ENCODE data around the gene TRPM2.
A peak's percentile ranks its signal among the peaks of the same experiment; 100 is the strongest.

Gene TRPM2

DNA sequence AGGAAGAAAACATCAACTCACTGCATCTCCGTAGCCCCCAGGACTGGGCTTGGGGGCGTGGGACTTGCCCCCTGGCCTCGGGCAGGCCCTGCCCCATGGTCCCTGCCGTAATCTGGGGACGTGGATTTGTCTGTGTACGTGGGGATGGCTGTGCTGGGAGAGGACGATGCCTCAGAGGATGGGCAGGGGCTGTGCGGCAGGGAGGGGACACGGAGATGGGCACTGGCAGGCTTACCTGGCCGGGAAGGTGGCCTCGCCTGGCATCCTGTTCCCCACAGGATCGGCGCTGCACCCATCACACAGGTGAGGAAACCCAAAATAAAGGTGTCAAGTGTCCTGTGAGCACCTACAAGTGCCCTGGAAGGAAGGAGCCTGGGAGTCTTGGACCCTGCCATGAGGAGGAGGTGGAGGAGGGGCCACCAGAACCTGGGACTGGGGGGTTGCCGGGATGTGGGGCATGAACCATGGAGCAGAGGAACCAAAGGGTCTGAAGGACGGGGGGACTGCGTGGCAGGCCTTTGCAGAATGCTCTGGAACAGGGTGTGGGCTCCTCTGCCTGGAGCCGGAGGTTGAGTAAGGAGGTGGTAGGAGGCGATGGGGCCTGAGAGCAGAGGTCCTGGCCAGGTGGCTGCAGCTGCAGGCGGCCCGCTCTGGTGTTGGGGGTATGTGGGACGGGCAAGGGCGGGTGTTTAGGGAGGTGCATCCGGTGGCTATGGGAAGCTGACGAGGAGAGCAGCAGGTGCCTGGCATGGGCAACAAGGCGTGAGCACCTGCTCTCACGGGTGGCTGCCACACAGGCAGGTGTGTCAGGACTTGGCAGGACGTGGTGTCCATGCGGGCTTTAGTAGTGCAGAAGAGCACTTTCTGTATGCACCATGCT is 74.1 kb downstream of the TRPM2 start:
- no peak overlapping the region for H3K27ac Mint-ChIP-seq (ENCODE audit: low read depth)

DNA sequence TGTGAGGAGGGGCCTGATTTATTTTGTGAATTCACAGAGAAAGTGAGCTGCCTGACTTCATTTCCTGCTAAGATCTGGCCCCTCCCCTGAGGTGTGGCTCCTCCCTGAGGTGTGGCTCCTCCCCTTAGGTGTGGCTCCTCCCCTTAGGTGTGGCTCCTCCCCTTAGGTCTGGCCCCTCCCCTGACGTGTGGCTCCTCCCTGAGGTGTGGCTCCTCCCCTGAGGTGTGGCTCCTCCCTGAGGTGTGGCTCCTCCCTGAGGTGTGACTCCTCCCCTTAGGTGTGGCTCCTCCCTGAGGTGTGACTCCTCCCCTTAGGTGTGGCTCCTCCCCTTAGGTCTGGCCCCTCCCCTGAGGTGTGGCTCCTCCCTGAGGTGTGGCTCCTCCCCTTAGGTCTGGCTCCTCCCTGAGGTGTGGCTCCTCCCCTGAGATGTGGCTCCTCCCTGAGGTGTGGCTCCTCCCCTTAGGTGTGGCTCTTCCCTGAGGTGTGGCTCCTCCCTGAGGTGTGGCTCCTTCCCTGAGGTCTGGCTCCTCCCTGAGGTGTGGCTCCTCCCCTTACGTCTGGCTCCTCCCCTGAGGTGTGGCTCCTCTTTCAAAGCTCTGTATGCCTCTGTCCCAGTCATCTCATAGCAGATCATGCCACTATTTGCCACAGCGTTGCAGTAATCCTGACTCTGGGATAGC is 75.0 kb downstream of the TRPM2 start:
- Mint-ChIP-seq H3K27ac (ENCODE audit: low read depth) (no peak overlapping the region), H3K9me3 (peaks cover 20% of the 10 kb centered on the region)

More for the DNA sequence above, 74.1 kb downstream of the TRPM2 start:
- DNase-seq (ENCODE audit: low spot score in 2 of 2), result no peak
- Mint-ChIP-seq H3K27me3 (no peaks in the 10 kb centered on the region), H3K36me3 (ENCODE audit: insufficient read depth) (peaks cover 2% of the 10 kb centered on the region), H3K9me3 (peaks cover 20% of the 10 kb centered on the region), H3K4me1 (no peaks in the 10 kb centered on the region), H3K4me3 (no peak overlapping the region)
- ATAC-seq (replicated peaks; ENCODE audit: extremely low read depth, poor library complexity, severe bottlenecking), result no peak

DNA sequence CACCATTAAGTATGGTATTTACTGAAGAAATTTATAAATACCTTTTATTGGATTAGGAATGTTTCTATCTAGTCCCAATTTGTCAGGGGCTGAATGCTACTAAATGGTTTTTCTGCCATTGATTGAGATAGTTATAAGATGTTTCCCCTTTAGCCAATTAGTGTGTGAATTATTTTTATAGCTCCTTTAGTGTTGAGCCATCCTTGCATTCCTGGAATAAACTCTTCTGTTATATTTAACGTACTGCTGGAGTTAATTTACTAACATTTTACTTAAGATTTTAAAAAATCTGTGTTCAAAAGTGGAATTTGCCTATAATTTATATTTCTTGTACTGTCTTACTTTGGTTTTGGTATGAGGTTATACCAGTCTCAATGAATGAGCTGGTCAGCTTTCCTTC is 76.5 kb downstream of the TRPM2 start:
- no peaks in the 10 kb centered on the region for H3K27me3 Mint-ChIP-seq
- H3K36me3 Mint-ChIP-seq (ENCODE audit: insufficient read depth), result peaks cover 2% of the 10 kb centered on the region
- ATAC-seq (replicated peaks; ENCODE audit: extremely low read depth, poor library complexity, severe bottlenecking), result no peak
- H3K27ac Mint-ChIP-seq (ENCODE audit: low read depth), result no peak overlapping the region
- DNase-seq (ENCODE audit: low spot score in 2 of 2), result no peak
- H3K4me3 Mint-ChIP-seq, result no peak overlapping the region
- no peaks in the 10 kb centered on the region for H3K4me1 Mint-ChIP-seq
- peaks cover 20% of the 10 kb centered on the region for H3K9me3 Mint-ChIP-seq

More for the DNA sequence above, 75.0 kb downstream of the TRPM2 start:
- no peaks in the 10 kb centered on the region for H3K27me3 Mint-ChIP-seq
- peaks cover 2% of the 10 kb centered on the region for H3K36me3 Mint-ChIP-seq (ENCODE audit: insufficient read depth)
- DNase-seq (ENCODE audit: low spot score in 2 of 2), result peak; percentile 49 to 55
- H3K4me3 Mint-ChIP-seq, result no peak overlapping the region
- ATAC-seq (replicated peaks; ENCODE audit: extremely low read depth, poor library complexity, severe bottlenecking), result peak; percentile 54
- H3K4me1 Mint-ChIP-seq, result no peaks in the 10 kb centered on the region

DNA sequence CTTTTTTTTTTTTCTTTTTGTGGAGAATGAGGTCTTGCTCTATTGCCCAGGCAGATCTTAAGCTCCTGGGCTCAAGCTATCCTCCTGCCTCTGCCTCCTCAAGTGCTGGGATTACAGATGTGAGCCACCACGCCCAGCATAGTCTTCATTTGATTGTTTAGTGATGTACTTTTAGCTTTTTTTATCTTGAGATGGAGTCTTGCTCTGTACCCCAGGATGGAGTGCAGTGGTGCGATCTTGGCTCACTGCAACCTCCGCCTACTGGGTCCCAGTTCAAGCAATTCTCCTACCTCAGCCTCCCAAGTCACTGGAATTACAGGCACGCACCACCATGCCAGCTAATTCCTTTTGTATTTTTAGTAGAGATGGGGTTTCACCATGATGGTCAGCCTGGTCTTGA is 77.9 kb downstream of the TRPM2 start:
- no peak for ATAC-seq (replicated peaks; ENCODE audit: extremely low read depth, poor library complexity, severe bottlenecking)
- Mint-ChIP-seq H3K27me3 (no peaks in the 10 kb centered on the region), H3K27ac (ENCODE audit: low read depth) (no peak overlapping the region), H3K4me3 (no peak overlapping the region), H3K9me3 (peaks cover 20% of the 10 kb centered on the region), H3K36me3 (ENCODE audit: insufficient read depth) (peaks cover 2% of the 10 kb centered on the region), H3K4me1 (no peaks in the 10 kb centered on the region)
- no peak for DNase-seq (ENCODE audit: low spot score in 2 of 2)

DNA sequence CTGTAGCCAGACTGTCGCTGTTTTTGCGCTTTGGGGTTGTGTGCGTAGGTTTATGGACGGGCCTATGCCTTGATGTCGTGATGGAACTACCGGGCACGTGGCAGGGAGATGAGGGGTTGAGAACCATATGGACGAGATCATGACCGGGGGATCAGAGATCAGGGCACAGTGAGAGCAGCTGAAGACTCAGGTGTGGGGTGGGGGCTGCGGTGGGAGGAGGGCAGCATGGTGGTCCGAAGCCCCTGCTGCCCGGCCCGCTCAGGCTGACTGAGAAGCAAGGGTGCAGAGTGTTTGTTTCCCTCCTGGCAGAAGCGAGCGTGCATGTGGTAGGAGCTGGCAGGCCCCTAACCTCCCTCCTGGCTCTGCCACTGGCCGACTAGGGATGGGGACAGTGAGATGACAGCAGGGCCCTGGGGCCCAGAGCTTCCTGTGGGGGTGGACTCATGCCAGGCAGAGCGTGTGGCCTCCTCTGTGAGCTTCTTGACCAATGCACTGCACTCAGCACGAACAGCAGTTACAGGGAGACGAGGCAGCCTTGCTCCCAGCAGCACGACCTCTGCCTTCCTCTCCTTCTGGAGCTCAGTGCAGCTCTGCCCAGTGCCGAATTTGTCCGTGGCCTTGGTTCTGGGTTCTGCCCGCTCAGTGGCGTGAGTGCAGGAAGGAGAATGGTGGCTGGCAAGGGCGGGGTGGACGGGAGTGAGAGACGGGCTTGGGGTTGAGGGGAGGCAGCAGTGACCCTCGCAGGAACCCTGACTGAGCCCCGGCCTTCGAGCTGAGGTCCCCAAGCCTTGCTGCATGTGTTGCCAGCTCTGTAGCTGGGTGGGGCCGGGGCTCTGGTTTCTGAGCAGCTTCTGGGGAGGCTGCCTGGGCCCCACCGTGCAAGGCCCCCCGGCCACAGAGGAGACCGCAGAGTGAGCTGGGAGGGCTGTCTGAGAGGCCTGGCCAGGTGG is 79.7 kb downstream of the TRPM2 start:
- H3K36me3 Mint-ChIP-seq (ENCODE audit: insufficient read depth), result no peaks in the 10 kb centered on the region
- ATAC-seq (replicated peaks; ENCODE audit: extremely low read depth, poor library complexity, severe bottlenecking) (no peak), DNase-seq (ENCODE audit: low spot score in 2 of 2) (no peak)
- no peaks in the 10 kb centered on the region for H3K27me3 Mint-ChIP-seq
- no peak overlapping the region for H3K4me3 Mint-ChIP-seq
- no peak overlapping the region for H3K27ac Mint-ChIP-seq (ENCODE audit: low read depth)
- peaks cover 20% of the 10 kb centered on the region for H3K9me3 Mint-ChIP-seq
- H3K4me1 Mint-ChIP-seq, result no peaks in the 10 kb centered on the region

DNA sequence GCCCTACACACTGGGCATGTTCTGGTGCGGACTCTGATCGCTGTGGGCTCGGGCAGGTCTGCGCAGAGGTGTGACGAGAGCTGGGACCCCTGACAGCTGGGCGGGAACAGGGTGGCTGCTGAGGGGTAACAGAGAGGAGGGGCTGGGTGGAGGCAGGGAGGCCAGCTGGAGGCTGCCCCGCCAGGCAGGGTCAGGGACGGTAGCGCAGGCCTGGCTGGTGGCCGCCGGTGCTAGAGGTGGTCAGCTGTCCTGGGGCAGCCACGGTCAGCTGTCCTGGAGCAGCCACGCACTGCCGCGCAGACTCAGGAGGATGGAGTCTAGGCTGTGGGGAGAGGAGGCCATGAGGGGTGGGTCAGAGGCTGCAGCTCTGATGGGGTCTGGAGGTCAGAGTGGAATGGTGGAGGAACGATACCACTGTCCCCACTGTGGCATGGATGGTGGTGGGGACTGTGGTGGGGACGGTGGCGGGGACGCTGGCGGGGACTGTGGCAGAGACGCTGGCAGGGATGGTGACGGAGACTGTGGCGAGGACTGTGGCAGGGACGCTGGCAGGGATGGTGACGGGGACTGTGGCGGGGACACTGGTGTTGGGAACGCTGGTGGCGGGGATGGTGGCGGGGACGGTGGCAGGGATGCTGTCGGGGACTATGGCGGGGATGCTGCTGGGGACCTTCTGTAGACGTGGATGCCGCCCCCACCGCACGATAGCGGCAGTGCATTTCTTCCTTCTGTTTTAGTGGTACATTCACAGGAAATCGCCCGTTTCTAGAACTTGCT is 80.6 kb downstream of the TRPM2 start:
- Mint-ChIP-seq H3K27me3 (no peaks in the 10 kb centered on the region), H3K4me3 (no peak overlapping the region)

DNA sequence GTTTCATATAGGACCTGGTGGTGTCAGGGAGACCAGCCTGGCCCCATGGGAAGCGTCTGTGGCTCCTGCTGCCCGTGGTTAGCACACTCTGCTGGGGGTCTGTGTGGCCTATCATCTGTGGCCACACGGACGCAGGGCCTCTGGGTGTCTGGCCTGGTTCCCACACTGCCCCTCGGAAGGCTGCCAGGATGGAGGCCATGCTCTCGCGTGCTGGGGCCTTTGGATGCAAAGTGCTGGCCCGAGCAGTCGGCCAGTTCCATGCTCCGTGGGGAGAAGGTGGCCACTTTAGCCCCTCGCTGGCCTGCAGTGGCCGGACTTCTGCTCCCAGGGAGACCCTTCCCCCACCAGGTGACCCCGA is 81.1 kb downstream of the TRPM2 start:
- no peaks in the 10 kb centered on the region for H3K36me3 Mint-ChIP-seq (ENCODE audit: insufficient read depth)
- H3K9me3 Mint-ChIP-seq, result peaks cover 15% of the 10 kb centered on the region
- ATAC-seq (replicated peaks; ENCODE audit: extremely low read depth, poor library complexity, severe bottlenecking), result no peak
- H3K27me3 Mint-ChIP-seq, result no peaks in the 10 kb centered on the region
- no peaks in the 10 kb centered on the region for H3K4me1 Mint-ChIP-seq
- H3K4me3 Mint-ChIP-seq, result no peak overlapping the region
- H3K27ac Mint-ChIP-seq (ENCODE audit: low read depth), result no peak overlapping the region
- no peak for DNase-seq (ENCODE audit: low spot score in 2 of 2)

More for the DNA sequence above, 80.6 kb downstream of the TRPM2 start:
- Mint-ChIP-seq H3K36me3 (ENCODE audit: insufficient read depth) (no peaks in the 10 kb centered on the region), H3K4me1 (no peaks in the 10 kb centered on the region), H3K9me3 (peaks cover 15% of the 10 kb centered on the region), H3K27ac (ENCODE audit: low read depth) (no peak overlapping the region)
- DNase-seq (ENCODE audit: low spot score in 2 of 2) (no peak), ATAC-seq (replicated peaks; ENCODE audit: extremely low read depth, poor library complexity, severe bottlenecking) (no peak)

DNA sequence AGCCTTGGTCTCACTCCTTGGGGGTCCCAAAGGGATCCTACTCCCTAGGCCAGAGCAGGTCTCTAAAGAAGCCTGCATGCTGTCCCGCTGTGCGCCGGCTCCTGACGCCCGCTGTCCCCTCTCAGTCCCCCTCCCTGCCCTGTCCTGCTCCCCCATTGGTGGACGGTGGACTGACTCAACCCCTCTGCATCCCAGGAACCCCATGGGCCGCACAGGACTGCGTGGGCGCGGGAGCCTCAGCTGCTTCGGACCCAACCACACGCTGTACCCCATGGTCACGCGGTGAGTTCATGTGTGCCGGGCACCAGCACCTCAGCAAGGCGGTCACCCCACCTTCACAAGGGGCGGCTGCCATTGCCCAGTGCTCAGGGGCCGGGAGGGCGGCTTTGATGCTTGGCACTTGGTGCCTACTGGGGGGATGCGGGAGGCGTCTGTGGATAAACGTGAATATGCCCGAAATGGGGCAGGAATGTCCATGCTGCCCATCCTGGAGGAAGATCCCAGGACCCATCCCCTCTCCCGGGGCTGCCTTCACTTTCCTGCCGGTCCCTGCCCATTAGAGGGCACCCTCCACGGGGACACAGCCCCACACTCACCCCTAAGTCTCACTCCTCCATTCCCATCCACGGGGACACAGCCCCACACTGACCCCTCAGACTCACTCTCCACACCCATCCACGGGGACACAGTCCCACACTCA is 81.7 kb downstream of the TRPM2 start:
- H3K4me1 Mint-ChIP-seq, result no peaks in the 10 kb centered on the region
- no peaks in the 10 kb centered on the region for H3K27me3 Mint-ChIP-seq
- DNase-seq (ENCODE audit: low spot score in 2 of 2), result no peak

DNA sequence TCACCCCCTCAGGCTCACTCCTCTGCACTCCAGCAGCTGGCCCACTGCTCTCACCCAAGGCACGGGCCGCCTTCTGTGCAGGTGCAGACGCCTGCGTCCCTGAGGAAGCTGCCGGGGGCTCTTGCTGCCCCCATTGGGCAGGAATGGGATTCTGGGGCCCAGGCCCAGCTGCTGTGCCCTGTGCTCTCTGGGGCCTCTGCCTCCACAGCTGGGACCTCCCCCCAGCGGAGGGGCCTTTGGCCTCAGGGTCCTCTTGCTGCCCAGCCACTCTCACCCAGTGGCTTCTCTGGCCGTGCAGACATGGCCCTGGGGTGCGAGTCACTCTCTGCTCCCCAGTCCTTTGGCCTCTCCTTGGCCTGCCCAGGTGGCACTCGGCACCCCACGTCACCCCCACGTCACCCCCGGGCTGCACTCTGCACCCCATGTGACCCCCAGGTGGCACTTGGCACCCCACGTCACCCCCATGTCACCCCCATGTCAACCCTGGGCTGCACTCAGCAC is 82.7 kb downstream of the TRPM2 start:
- no peaks in the 10 kb centered on the region for H3K36me3 Mint-ChIP-seq (ENCODE audit: insufficient read depth)
- no peaks in the 10 kb centered on the region for H3K27me3 Mint-ChIP-seq
- peak overlapping the region; percentile 51 for H3K27ac Mint-ChIP-seq (ENCODE audit: low read depth)
- DNase-seq (ENCODE audit: low spot score in 2 of 2), result no peak
- H3K9me3 Mint-ChIP-seq, result peaks cover 10% of the 10 kb centered on the region
- H3K4me1 Mint-ChIP-seq, result no peaks in the 10 kb centered on the region
- no peak for ATAC-seq (replicated peaks; ENCODE audit: extremely low read depth, poor library complexity, severe bottlenecking)
- H3K4me3 Mint-ChIP-seq, result no peak overlapping the region

More for the DNA sequence above, 81.7 kb downstream of the TRPM2 start:
- H3K9me3 Mint-ChIP-seq, result peaks cover 15% of the 10 kb centered on the region
- H3K4me3 Mint-ChIP-seq, result no peak overlapping the region
- peak overlapping the region; percentile 51 for H3K27ac Mint-ChIP-seq (ENCODE audit: low read depth)
- no peak for ATAC-seq (replicated peaks; ENCODE audit: extremely low read depth, poor library complexity, severe bottlenecking)
- no peaks in the 10 kb centered on the region for H3K36me3 Mint-ChIP-seq (ENCODE audit: insufficient read depth)

DNA sequence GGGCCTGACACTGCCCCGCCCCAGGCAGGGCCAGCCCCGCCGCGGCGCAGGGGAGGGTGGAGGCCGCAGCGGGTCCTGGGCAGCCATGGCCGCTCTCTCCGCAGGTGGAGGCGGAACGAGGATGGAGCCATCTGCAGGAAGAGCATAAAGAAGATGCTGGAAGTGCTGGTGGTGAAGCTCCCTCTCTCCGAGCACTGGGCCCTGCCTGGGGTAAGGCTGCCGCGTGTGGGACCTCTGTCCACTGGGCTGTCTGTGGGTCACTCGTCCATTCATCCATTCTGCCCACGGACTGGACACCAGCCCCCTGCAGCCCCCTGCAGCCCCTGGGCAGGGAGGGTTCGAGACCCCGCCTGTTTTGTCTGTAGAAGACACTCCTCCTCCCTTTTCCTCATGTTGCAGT is 83.5 kb downstream of the TRPM2 start:
- H3K36me3 Mint-ChIP-seq (ENCODE audit: insufficient read depth), result no peaks in the 10 kb centered on the region
- ATAC-seq (replicated peaks; ENCODE audit: extremely low read depth, poor library complexity, severe bottlenecking), result no peak
- H3K27me3 Mint-ChIP-seq, result no peaks in the 10 kb centered on the region
- H3K4me1 Mint-ChIP-seq, result no peaks in the 10 kb centered on the region
- no peak for DNase-seq (ENCODE audit: low spot score in 2 of 2)
- no peak overlapping the region for H3K4me3 Mint-ChIP-seq
- H3K27ac Mint-ChIP-seq (ENCODE audit: low read depth), result no peak overlapping the region
- peaks cover 5% of the 10 kb centered on the region for H3K9me3 Mint-ChIP-seq

DNA sequence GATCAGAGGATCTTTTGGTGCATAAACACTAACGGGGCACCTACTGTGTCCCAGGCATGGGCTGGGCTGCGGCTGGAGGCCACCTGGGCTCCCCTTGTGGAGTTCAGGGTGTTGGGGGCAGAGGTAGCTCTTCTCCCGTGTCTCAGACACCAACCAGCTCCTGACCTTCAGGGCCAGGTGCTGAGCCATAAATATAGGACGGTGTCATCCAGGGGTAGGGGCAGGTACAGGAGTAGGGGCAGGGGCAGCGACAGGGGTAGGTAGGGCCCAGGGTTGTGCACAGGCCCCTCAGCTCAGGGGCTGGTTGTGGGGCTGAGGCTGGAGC is 83.9 kb downstream of the TRPM2 start:
- H3K27ac Mint-ChIP-seq (ENCODE audit: low read depth), result no peak overlapping the region
- H3K4me1 Mint-ChIP-seq, result no peaks in the 10 kb centered on the region

More for the DNA sequence above, 83.9 kb downstream of the TRPM2 start:
- Mint-ChIP-seq H3K27me3 (no peaks in the 10 kb centered on the region), H3K36me3 (ENCODE audit: insufficient read depth) (no peaks in the 10 kb centered on the region), H3K4me3 (no peak overlapping the region), H3K9me3 (peaks cover 1% of the 10 kb centered on the region)
- ATAC-seq (replicated peaks; ENCODE audit: extremely low read depth, poor library complexity, severe bottlenecking) (no peak), DNase-seq (ENCODE audit: low spot score in 2 of 2) (no peak)
